Measurements from ENCODE around the gene TMEM182.

The TMEM182 gene

DNA sequence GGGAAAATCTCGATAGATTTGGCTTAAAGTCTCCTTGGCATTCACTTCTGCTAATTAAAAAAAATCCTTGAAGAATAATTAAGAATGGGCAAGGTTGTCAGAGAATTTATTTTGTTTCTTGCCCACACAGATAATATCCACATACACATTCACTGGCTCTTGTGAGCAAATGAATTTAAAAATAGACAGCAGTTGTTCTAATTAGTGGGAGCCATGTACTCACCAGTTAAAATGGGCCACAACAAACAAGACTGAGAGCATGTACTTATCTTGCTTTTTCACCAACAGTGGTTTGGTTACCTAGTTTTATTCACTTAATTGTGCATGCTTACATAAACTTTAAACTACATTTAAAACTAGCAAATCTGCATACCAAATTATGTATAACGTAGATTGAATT lies 53.5 kb downstream of the TMEM182 start:
- ChIA-PET POLR2A (no interaction called here), CTCF (no interaction called here)
- 83% methylated on average over 1 of the region's 2 CpGs for WGBS (ENCODE audit: insufficient coverage)
- Histone ChIP-seq H3K9me3 (ENCODE audit: control extremely low read depth in 1 of 5, control insufficient read depth in 4 of 5, insufficient read depth in 2 of 5, low read depth in 1 of 5, low read length in 4 of 5) (no peaks in the 10 kb centered on the region), H3K4me1 (ENCODE audit: control extremely low read depth in 1 of 4, control insufficient read depth in 4 of 4, insufficient read depth in 4 of 4, low read length in 3 of 4) (no peaks in the 10 kb centered on the region), H3K4me3 (ENCODE audit: control insufficient read depth in 1 of 7, extremely low read depth in 1 of 7, insufficient read depth in 4 of 7, low read depth in 2 of 7, low read length in 6 of 7) (no peak overlapping the region), H3K27ac (ENCODE audit: insufficient read depth in 1 of 2, low read depth in 1 of 2, low read length in 2 of 2, poor library complexity in 1 of 2, severe bottlenecking in 2 of 2) (no peak overlapping the region), H3K36me3 (ENCODE audit: control insufficient read depth in 4 of 4, insufficient read depth in 4 of 4, low read length in 3 of 4) (peaks cover 0 to 3% (median 2%) of the 10 kb centered on the region in 4 experiments), H3K27me3 (replicated peaks in 2 of 5; ENCODE audit: control insufficient read depth in 4 of 5, insufficient read depth in 5 of 5, low read length in 4 of 5) (no peaks in the 10 kb centered on the region)
- no peak for DNase-seq

DNA sequence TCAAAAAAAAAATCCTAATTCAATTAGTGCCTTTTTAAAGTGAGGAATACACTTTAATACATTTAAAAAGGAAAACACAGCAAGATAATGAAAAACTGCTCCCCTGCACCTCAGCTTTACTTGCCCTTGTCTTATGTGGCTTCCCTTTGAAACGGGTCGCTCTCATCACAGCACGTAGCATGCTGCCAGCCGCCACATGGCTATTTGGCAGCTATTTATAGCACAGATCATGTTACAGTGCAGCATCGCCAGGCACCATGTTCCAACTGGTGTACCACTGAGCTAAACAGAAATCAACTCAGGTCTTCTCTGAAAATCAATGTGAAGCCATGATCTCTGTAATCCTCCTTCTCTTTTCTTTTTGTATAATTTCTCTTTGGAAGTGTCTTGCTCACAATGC lies 65.1 kb downstream of the TMEM182 start:
- no peak for DNase-seq
- Histone ChIP-seq H3K27ac (ENCODE audit: insufficient read depth in 1 of 2, low read depth in 1 of 2, low read length in 2 of 2, poor library complexity in 1 of 2, severe bottlenecking in 2 of 2) (no peak overlapping the region), H3K4me3 (ENCODE audit: control insufficient read depth in 1 of 7, extremely low read depth in 1 of 7, insufficient read depth in 4 of 7, low read depth in 2 of 7, low read length in 6 of 7) (no peak overlapping the region), H3K4me1 (ENCODE audit: control extremely low read depth in 1 of 4, control insufficient read depth in 4 of 4, insufficient read depth in 4 of 4, low read length in 3 of 4) (no peaks in the 10 kb centered on the region), H3K27me3 (replicated peaks in 2 of 5; ENCODE audit: control insufficient read depth in 4 of 5, insufficient read depth in 5 of 5, low read length in 4 of 5) (no peaks in the 10 kb centered on the region), H3K36me3 (ENCODE audit: control insufficient read depth in 4 of 4, insufficient read depth in 4 of 4, low read length in 3 of 4) (no peaks in the 10 kb centered on the region), H3K9me3 (ENCODE audit: control extremely low read depth in 1 of 5, control insufficient read depth in 4 of 5, insufficient read depth in 2 of 5, low read depth in 1 of 5, low read length in 4 of 5) (no peaks in the 10 kb centered on the region)
- CTCF ChIA-PET = interaction anchor here (0.9 kb wide), 1 partner anchor 22 kb away, joined by 3 read pairs; no protein-coding TSS in a partner anchor
- POLR2A ChIA-PET = no interaction called here
- WGBS (ENCODE audit: insufficient coverage) = 51% methylated on average over 5 of the region's 5 CpGs

DNA sequence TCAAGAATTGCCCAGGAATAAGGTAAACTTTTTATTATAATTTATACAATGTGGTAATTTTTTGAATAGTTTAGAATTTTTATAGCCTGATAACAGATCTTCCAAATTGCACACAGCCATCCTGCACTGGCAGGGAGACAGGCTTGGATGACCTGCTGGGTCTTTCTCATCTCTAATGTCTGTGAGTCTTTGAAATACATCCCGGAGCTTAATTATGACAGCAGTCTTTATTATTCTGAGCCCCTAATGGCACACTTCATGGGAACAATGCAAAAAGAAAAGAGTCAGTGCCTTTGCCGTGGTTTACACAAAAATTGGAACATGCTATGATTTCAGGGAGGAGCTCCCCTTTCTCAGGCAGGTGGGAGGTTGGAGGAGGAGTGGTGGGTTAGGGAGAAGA lies 71.0 kb downstream of the TMEM182 start:
- DNase-seq = no peak
- Histone ChIP-seq H3K27me3 (replicated peaks in 2 of 5; ENCODE audit: control insufficient read depth in 4 of 5, insufficient read depth in 5 of 5, low read length in 4 of 5) (no peaks in the 10 kb centered on the region), H3K36me3 (ENCODE audit: control insufficient read depth in 4 of 4, insufficient read depth in 4 of 4, low read length in 3 of 4) (no peaks in the 10 kb centered on the region), H3K4me3 (ENCODE audit: control insufficient read depth in 1 of 7, extremely low read depth in 1 of 7, insufficient read depth in 4 of 7, low read depth in 2 of 7, low read length in 6 of 7) (no peak overlapping the region), H3K27ac (ENCODE audit: insufficient read depth in 1 of 2, low read depth in 1 of 2, low read length in 2 of 2, poor library complexity in 1 of 2, severe bottlenecking in 2 of 2) (no peak overlapping the region), H3K4me1 (ENCODE audit: control extremely low read depth in 1 of 4, control insufficient read depth in 4 of 4, insufficient read depth in 4 of 4, low read length in 3 of 4) (no peaks in the 10 kb centered on the region), H3K9me3 (ENCODE audit: control extremely low read depth in 1 of 5, control insufficient read depth in 4 of 5, insufficient read depth in 2 of 5, low read depth in 1 of 5, low read length in 4 of 5) (no peaks in the 10 kb centered on the region)
- ChIA-PET CTCF (interaction anchor here (0.8 to 1.1 kb wide), 2 partner anchors 9 to 14 kb away, joined by 3 to 6 read pairs; no protein-coding TSS in a partner anchor), POLR2A (no interaction called here)
- 97% methylated on average over 2 of the region's 2 CpGs for WGBS (ENCODE audit: insufficient coverage)

DNA sequence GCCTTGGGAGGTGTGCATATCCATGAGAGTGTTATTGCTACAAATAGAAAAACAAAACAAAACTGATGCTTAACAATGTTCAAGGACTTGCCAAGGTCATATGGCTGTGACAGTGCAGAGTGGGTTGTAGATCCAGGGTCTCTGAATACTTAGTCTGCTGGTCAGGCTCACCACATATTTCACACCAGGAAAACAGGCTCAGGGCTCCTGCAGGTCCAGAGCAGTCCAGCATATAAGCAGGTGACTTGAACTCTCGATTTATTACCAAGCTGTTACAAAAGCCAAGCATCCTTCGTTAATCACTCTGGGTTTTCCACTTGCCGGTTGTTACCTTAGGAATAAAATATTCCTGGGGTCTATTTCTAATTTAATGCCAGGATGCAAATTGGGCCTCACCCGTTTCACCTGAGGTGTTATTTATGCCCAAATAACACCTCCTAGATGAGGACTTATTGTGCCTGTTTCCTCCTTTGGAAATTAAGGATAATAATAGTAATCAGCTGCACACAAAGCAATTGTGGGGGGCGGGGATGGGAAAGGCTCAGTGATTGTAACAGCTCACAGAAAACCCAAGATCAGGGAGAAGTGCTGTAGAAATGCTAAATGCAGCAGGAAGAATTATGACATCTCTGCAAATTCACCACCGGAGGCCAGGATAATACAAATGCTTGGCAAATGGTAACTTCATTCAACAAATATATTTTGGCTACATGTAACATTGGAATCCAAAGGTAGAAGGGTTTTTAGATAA lies 72.9 kb downstream of the TMEM182 start:
- no peak for DNase-seq
- no peaks in the 10 kb centered on the region for H3K36me3 ChIP-seq (ENCODE audit: control insufficient read depth in 4 of 4, insufficient read depth in 4 of 4, low read length in 3 of 4)
- CTCF ChIA-PET = no interaction called here
- H3K27ac ChIP-seq (ENCODE audit: insufficient read depth in 1 of 2, low read depth in 1 of 2, low read length in 2 of 2, poor library complexity in 1 of 2, severe bottlenecking in 2 of 2) = no peak overlapping the region
- H3K27me3 ChIP-seq (replicated peaks in 2 of 5; ENCODE audit: control insufficient read depth in 4 of 5, insufficient read depth in 5 of 5, low read length in 4 of 5) = no peaks in the 10 kb centered on the region
- POLR2A ChIA-PET = no interaction called here
- 96% methylated on average over 4 of the region's 6 CpGs for WGBS (ENCODE audit: insufficient coverage)
- H3K4me3 ChIP-seq (ENCODE audit: control insufficient read depth in 1 of 7, extremely low read depth in 1 of 7, insufficient read depth in 4 of 7, low read depth in 2 of 7, low read length in 6 of 7) = no peak overlapping the region
- H3K9me3 ChIP-seq (ENCODE audit: control extremely low read depth in 1 of 5, control insufficient read depth in 4 of 5, insufficient read depth in 2 of 5, low read depth in 1 of 5, low read length in 4 of 5) = no peaks in the 10 kb centered on the region
- H3K4me1 ChIP-seq (ENCODE audit: control extremely low read depth in 1 of 4, control insufficient read depth in 4 of 4, insufficient read depth in 4 of 4, low read length in 3 of 4) = no peaks in the 10 kb centered on the region

DNA sequence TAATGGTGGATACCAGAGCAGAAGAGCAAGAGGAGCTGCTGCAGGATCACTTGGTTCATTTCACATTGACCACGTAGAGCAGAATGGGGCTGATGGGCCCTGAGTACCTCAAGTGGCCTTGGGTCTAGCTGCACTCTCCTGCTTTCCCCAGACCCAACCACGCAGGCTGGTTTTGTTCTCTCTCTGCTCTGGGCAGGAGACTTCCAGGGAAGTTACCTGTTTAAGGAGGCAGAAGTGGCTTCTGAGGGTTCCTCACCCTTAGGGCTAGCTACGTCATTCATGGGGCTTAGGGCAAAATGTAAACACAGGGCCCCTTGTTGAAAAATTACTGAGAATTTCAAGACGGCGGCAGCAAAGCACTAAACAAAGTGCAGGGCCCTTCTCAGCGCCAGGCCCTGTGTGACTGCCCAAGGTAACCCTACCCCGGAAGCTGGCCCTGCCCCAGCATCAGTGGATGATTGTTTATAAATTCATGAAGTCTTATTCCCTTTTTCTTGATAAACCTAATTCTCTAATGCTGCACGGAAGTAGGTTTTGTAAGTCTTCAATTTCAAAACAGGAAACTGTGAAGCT lies 75.9 kb downstream of the TMEM182 start:
- DNase-seq = no peak
- ChIA-PET CTCF (interaction anchor here (1.1 to 1.5 kb wide), 2 partner anchors 25 to 323 kb away, joined by 3 read pairs; no protein-coding TSS in a partner anchor), POLR2A (no interaction called here)
- Histone ChIP-seq H3K9me3 (ENCODE audit: control extremely low read depth in 1 of 5, control insufficient read depth in 4 of 5, insufficient read depth in 2 of 5, low read depth in 1 of 5, low read length in 4 of 5) (no peaks in the 10 kb centered on the region), H3K4me3 (ENCODE audit: control insufficient read depth in 1 of 7, extremely low read depth in 1 of 7, insufficient read depth in 4 of 7, low read depth in 2 of 7, low read length in 6 of 7) (no peak overlapping the region), H3K27ac (ENCODE audit: insufficient read depth in 1 of 2, low read depth in 1 of 2, low read length in 2 of 2, poor library complexity in 1 of 2, severe bottlenecking in 2 of 2) (no peak overlapping the region), H3K4me1 (ENCODE audit: control extremely low read depth in 1 of 4, control insufficient read depth in 4 of 4, insufficient read depth in 4 of 4, low read length in 3 of 4) (peaks cover 0 to 2% (median 0%) of the 10 kb centered on the region in 4 experiments), H3K27me3 (replicated peaks in 2 of 5; ENCODE audit: control insufficient read depth in 4 of 5, insufficient read depth in 5 of 5, low read length in 4 of 5) (no peaks in the 10 kb centered on the region), H3K36me3 (ENCODE audit: control insufficient read depth in 4 of 4, insufficient read depth in 4 of 4, low read length in 3 of 4) (no peaks in the 10 kb centered on the region)
- WGBS (ENCODE audit: insufficient coverage) = 89% methylated on average over 8 of the region's 8 CpGs

DNA sequence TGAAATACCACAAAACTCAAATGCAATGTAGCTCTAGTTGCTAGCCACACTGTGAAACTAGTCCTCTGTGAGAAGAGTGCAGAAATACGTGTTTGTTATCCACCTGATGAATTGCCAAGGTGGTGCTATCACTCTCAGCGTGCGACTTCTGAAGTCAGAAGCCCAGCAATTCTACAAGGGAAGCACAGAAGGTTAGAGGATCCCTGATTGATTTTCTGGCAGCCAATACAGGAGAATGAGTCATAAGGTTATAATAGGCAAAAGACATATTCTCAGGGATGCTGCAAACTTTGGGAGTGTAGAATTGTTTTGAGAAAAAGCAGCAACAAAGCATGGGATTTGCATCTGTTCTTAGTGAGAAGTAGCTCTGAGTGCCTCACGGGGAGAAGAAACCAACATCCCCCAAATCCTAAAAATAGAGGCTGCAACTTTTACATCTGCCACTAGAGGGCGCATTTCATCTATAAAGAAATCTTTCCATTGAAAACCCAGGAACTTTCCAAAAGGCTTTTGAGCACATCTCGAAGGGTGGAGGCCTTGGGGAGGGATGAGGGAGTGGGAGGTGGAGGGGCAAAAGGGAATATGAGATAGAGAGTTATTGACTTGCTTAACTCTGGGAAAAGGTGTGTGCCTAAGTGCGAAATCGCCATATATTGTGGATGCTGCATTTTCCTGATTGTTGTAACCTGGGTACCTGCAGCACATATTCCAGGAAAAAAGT lies 78.0 kb downstream of the TMEM182 start:
- Histone ChIP-seq H3K4me1 (ENCODE audit: control extremely low read depth in 1 of 4, control insufficient read depth in 4 of 4, insufficient read depth in 4 of 4, low read length in 3 of 4) (peaks cover 0 to 2% (median 0%) of the 10 kb centered on the region in 4 experiments), H3K9me3 (ENCODE audit: control extremely low read depth in 1 of 5, control insufficient read depth in 4 of 5, insufficient read depth in 2 of 5, low read depth in 1 of 5, low read length in 4 of 5) (no peaks in the 10 kb centered on the region), H3K27me3 (replicated peaks in 2 of 5; ENCODE audit: control insufficient read depth in 4 of 5, insufficient read depth in 5 of 5, low read length in 4 of 5) (no peaks in the 10 kb centered on the region), H3K27ac (ENCODE audit: insufficient read depth in 1 of 2, low read depth in 1 of 2, low read length in 2 of 2, poor library complexity in 1 of 2, severe bottlenecking in 2 of 2) (no peak overlapping the region), H3K36me3 (ENCODE audit: control insufficient read depth in 4 of 4, insufficient read depth in 4 of 4, low read length in 3 of 4) (no peaks in the 10 kb centered on the region), H3K4me3 (ENCODE audit: control insufficient read depth in 1 of 7, extremely low read depth in 1 of 7, insufficient read depth in 4 of 7, low read depth in 2 of 7, low read length in 6 of 7) (no peak overlapping the region)
- ChIA-PET CTCF (interaction anchor here (0.7 to 4.3 kb wide), 7 partner anchors 9 to 320 kb away, joined by 3 to 46 read pairs (median 4); no protein-coding TSS in a partner anchor), POLR2A (no interaction called here)
- peak; percentile 25 to 59 (median 43) for DNase-seq
- 60% methylated on average over 6 of the region's 8 CpGs for WGBS (ENCODE audit: insufficient coverage)
